Measurements from ENCODE around the gene PLAA. TPM values are rescaled to one million over a fixed set of nuclear protein-coding genes. Genes with fewer than 3 reads are reported as not detected.

PLAA gene
- total RNA-seq, 4 donors from 2014 or later: 24.3 to 35.2 (median 26.7) TPM

DNA sequence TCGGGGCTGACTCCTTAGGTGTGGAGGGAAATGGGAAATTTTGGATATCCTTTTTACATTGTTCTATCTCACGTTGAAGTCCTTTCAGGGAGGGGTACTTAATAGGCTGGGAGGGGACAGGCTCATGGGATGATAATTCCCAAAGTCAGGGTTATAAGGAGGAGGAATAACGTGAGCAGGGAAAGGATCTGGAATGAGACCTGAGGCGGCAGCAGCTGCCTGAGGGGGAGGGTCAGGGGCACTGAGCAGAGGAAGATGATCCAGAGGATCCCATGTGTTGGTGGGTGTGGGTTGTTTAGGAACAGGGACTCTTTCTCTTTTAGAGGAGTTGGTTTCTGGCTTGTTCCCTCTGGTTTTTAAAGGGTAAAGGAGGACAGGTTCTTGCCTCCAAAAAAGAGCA, 27.9 kb upstream of the PLAA start:
- TF ChIP-seq POLR2A (IDR thresholded peaks at IDR 0.05) (no peak), EP300 (IDR thresholded peaks at IDR 0.05) (no peak)
- TF ChIP-seq, protein P1, sequence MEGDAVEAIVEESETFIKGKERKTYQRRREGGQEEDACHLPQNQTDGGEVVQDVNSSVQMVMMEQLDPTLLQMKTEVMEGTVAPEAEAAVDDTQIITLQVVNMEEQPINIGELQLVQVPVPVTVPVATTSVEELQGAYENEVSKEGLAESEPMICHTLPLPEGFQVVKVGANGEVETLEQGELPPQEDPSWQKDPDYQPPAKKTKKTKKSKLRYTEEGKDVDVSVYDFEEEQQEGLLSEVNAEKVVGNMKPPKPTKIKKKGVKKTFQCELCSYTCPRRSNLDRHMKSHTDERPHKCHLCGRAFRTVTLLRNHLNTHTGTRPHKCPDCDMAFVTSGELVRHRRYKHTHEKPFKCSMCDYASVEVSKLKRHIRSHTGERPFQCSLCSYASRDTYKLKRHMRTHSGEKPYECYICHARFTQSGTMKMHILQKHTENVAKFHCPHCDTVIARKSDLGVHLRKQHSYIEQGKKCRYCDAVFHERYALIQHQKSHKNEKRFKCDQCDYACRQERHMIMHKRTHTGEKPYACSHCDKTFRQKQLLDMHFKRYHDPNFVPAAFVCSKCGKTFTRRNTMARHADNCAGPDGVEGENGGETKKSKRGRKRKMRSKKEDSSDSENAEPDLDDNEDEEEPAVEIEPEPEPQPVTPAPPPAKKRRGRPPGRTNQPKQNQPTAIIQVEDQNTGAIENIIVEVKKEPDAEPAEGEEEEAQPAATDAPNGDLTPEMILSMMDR (IDR thresholded peaks at IDR 0.05): no peak
- H3K36me3 ChIP-seq: peaks cover 0 to 9% (median 0%) of the 10 kb centered on the region in 3 donors
- WGBS, 2 donors: 61 to 74% methylated on average over 4 of the region's 4 CpGs

DNA sequence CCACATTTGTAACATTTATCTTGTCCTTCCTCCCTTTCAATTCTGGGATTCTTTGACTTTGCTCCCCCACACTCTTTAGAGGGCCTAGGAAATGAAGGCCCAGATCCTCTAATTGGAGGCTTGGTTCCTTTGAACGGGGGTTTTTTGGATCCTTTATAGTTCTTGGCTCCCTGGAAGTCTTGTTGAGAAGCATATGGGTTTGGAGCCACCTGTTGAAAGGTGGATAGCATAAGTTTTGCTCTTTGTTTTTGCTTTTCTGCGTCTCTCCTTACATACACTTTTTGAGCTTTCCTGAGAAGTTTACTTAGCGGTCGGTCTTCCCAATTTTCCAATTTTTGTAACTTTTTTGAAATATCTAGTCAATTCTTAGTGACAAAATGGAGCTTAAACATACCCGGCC, 26.9 kb upstream of the PLAA start:
- Histone ChIP-seq H3K27me3 (no peaks in the 10 kb centered on the region), H3K4me1 (peaks cover 0 to 5% (median 0%) of the 10 kb centered on the region in 4 donors), H3K36me3 (peaks cover 0 to 6% (median 0%) of the 10 kb centered on the region in 3 donors), H3K4me3 (no peak overlapping the region), H3K9me3 (no peaks in the 10 kb centered on the region), H3K27ac (no peak overlapping the region)
- no peak for DNase-seq (ENCODE audit: low spot score in 2 of 2)
- WGBS, 2 donors: 93 to 96% methylated on average over 5 of the region's 5 CpGs
- TF ChIP-seq POLR2A (IDR thresholded peaks at IDR 0.05) (no peak), EP300 (IDR thresholded peaks at IDR 0.05) (no peak)
- TF ChIP-seq, protein P1 (IDR thresholded peaks at IDR 0.05): no peak

More for the DNA sequence above, 27.9 kb upstream of the PLAA start:
- Histone ChIP-seq H3K4me1 (peaks cover 0 to 5% (median 0%) of the 10 kb centered on the region in 4 donors), H3K4me3 (no peak overlapping the region), H3K27ac (peak overlapping the region in 1 of 4 donors; percentile 0), H3K27me3 (no peaks in the 10 kb centered on the region), H3K9me3 (no peaks in the 10 kb centered on the region)
- no peak for DNase-seq (ENCODE audit: low spot score in 2 of 2)

- WGBS, 2 donors: 90 to 100% methylated on average over 1 of the region's 1 CpG
- Histone ChIP-seq H3K4me3 (no peak overlapping the region), H3K27ac (no peak overlapping the region), H3K4me1 (peaks cover 0 to 5% (median 0%) of the 10 kb centered on the region in 4 donors), H3K27me3 (no peaks in the 10 kb centered on the region), H3K9me3 (peaks cover 0 to 7% (median 0%) of the 10 kb centered on the region in 4 donors), H3K36me3 (peaks cover 0 to under 1% (median 0%) of the 10 kb centered on the region in 3 donors)
- no peak for DNase-seq (ENCODE audit: low spot score in 2 of 2)
- TF ChIP-seq, protein P1 (IDR thresholded peaks at IDR 0.05): no peak
- no peak for TF ChIP-seq EP300 (IDR thresholded peaks at IDR 0.05)
- TF ChIP-seq POLR2A (IDR thresholded peaks at IDR 0.05): no peak
These were observed 24.7 kb upstream of the PLAA start for GRCh38 chr9:26971721-26972120.

DNA sequence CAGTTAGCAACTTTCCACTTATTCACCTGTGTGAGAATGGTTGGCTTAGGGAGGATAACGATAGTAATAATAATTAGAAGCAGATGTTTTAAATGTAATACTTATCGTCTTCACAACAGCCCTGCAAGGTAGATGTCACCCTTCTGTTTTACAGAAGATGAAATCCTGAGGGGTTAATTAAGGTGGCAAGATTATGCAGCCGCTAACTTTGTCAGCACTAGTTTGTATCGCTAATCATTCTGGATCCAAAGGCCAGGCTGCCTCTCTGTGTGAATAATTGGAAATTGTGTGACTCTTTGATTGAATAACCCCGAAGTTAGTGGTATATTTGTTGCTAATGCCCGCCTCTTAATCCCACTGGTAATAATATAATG, 9.8 kb upstream of the PLAA start:
- peak overlapping the region; percentile 85 to 93 (median 90) for H3K27ac ChIP-seq
- no peak for DNase-seq (ENCODE audit: low spot score in 2 of 2)
- H3K4me1 ChIP-seq: peaks cover 0 to 27% (median 0%) of the 10 kb centered on the region in 4 donors
- 20 to 23% methylated on average over 6 of the region's 6 CpGs for WGBS, 2 donors
- TF ChIP-seq, protein P1 (IDR thresholded peaks at IDR 0.05): no peak
- TF ChIP-seq EP300 (IDR thresholded peaks at IDR 0.05) (no peak), POLR2A (IDR thresholded peaks at IDR 0.05) (no peak)
- peak overlapping the region; percentile 53 to 75 (median 70) for H3K4me3 ChIP-seq
- H3K9me3 ChIP-seq: no peaks in the 10 kb centered on the region
- no peaks in the 10 kb centered on the region for H3K36me3 ChIP-seq
- no peaks in the 10 kb centered on the region for H3K27me3 ChIP-seq

GRCh38 chr9:26955921-26956859, 9.1 kb upstream of the PLAA start, which contains the start of gene IFT74:
TSS of gene IFT74 (plus strand) at chr9:26956412. CDS start at chr9:26961968, 5,556 bp downstream.
- peak within 1 kb of the TSS; percentile 53 to 75 (median 70) for H3K4me3 ChIP-seq
- 0 to 1% methylated on average over 47 to 52 of the region's 53 CpGs for WGBS, 2 donors
- peaks cover 0 to 27% (median 0%) of the 10 kb centered on the region in 4 donors for H3K4me1 ChIP-seq
- TF ChIP-seq, protein P1 (IDR thresholded peaks at IDR 0.05): no peak
- TF ChIP-seq POLR2A (IDR thresholded peaks at IDR 0.05) (peak in 1 of 2 donors; percentile 67), EP300 (IDR thresholded peaks at IDR 0.05) (peak; percentile 76 to 82)
- peak within 1 kb of the TSS; percentile 85 to 93 (median 90) for H3K27ac ChIP-seq
- no peaks in the 10 kb centered on the region for H3K27me3 ChIP-seq
- no peaks in the 10 kb centered on the region for H3K36me3 ChIP-seq
- peak; percentile 97 to 98 for DNase-seq (ENCODE audit: low spot score in 2 of 2)
- no peaks in the 10 kb centered on the region for H3K9me3 ChIP-seq

All from tibial nerve (tissue), 4 donors.